Keratinocyte (primary cell): Measurements from ENCODE around the gene MRPL44. TPM values are rescaled to one million over a fixed set of nuclear protein-coding genes. Genes with fewer than 3 reads are reported as not detected.

ENCODE experiments used
- DNase-seq: peaks from one replicate; pipeline ENCODE4 v3.0.0-alpha.2; 2011; ENCODE audit warnings: low read depth, missing footprints, low spot score
- FAIRE-seq: peaks from 2 replicates; lab custom pipeline; 2011; peaks lifted over from hg19 to GRCh38; lab: Jason Lieb, UNC
- H2AFZ ChIP-seq: 2 replicates; pipeline ENCODE4 v1.6.0; 2012; ENCODE audit warnings: low read length, control low read depth, inconsistent platforms; ENCODE audit not compliant: control insufficient read depth
- H3K27ac ChIP-seq: 2 replicates; pipeline ENCODE4 v1.5.1; 2011; ENCODE audit warnings: low read length; ENCODE audit not compliant: control insufficient read depth, insufficient read depth
- H3K27me3 ChIP-seq: 3 replicates; pipeline ENCODE4 v1.6.0; 2011; ENCODE audit warnings: low read length; ENCODE audit not compliant: control insufficient read depth, insufficient read depth; ENCODE audit errors: extremely low read depth
- H3K36me3 ChIP-seq, 2 experiments: 2 replicates in 1 of 2; 3 replicates in 1 of 2; pipeline ENCODE4 v1.5.1; 2011; ENCODE audit warnings: low read length in 2 of 2, mild to moderate bottlenecking in 1 of 2; ENCODE audit not compliant: control insufficient read depth in 2 of 2, insufficient read depth in 2 of 2; ENCODE audit errors: extremely low read depth in 1 of 2
- H3K4me1 ChIP-seq: 3 replicates; pipeline ENCODE4 v1.5.1; 2011; ENCODE audit warnings: low read length; ENCODE audit not compliant: control insufficient read depth, insufficient read depth; ENCODE audit errors: extremely low read depth
- H3K4me2 ChIP-seq: 3 replicates; pipeline ENCODE4 v1.6.0; 2011; ENCODE audit warnings: low read depth, low read length; ENCODE audit not compliant: control insufficient read depth, insufficient read depth; ENCODE audit errors: extremely low read depth
- H3K4me3 ChIP-seq, 3 experiments: fragments of 200-600 bp in 1 of 3; sonication (generic) in 1 of 3; 2 replicates in 2 of 3; 3 replicates in 1 of 3; pipeline ENCODE4 v1.5.1; 2011 to 2016; ENCODE audit warnings: low read length in 3 of 3, mild to moderate bottlenecking in 3 of 3, control low read depth in 2 of 3, inconsistent platforms in 1 of 3, low read depth in 1 of 3, mixed read lengths in 1 of 3, mixed run types in 1 of 3, moderate library complexity in 1 of 3; ENCODE audit not compliant: control insufficient read depth in 2 of 3, insufficient read depth in 2 of 3; ENCODE audit errors: extremely low read depth in 1 of 3
- H3K79me2 ChIP-seq: 2 replicates; pipeline ENCODE4 v1.6.0; 2012; ENCODE audit warnings: low read length; ENCODE audit not compliant: control insufficient read depth, insufficient read depth
- H3K9ac ChIP-seq: 3 replicates; pipeline ENCODE4 v1.6.0; 2011; ENCODE audit warnings: low read length; ENCODE audit not compliant: control insufficient read depth, insufficient read depth; ENCODE audit errors: extremely low read depth
- H3K9me1 ChIP-seq: 3 replicates; pipeline ENCODE4 v1.6.0; 2011; ENCODE audit warnings: low read length; ENCODE audit not compliant: control insufficient read depth, insufficient read depth; ENCODE audit errors: extremely low read depth
- H3K9me3 ChIP-seq: 2 replicates; pipeline ENCODE4 v1.5.1; 2012; ENCODE audit warnings: low read depth, low read length; ENCODE audit not compliant: control insufficient read depth
- H4K20me1 ChIP-seq: 3 replicates; pipeline ENCODE4 v1.6.0; 2011; ENCODE audit warnings: low read length; ENCODE audit not compliant: control insufficient read depth, insufficient read depth; ENCODE audit errors: extremely low read depth
- EZH2 ChIP-seq: IDR thresholded peaks from one replicate; pipeline ENCODE4 v1.6.1; 2012; ENCODE audit warnings: inconsistent platforms, mild to moderate bottlenecking, low read length, moderate library complexity
- dilution Hi-C: fragments of 300-500 bp; cut with MboI; formaldehyde crosslinking; loops from one replicate; pipeline ENCODE4 v1.7.0; 2020; ENCODE audit warnings: low sequenced_read_pairs; ENCODE audit not compliant: extremely low pct_ligation_motif_present
- polyA plus RNA-seq, 5 experiments: library from polyadenylated mRNA; depleted of rRNA in 3 of 5; stranded (reverse) in 3 of 5; stranded (forward) in 1 of 5; unstranded in 1 of 5; fragments of >200 nt; gene quantifications; 1 replicate in 1 of 5; 2 replicates in 3 of 5; 3 replicates in 1 of 5; pipeline versions ENCODE4 v1.2.1 to v1.2.3, GENCODE V29; 2011 to 2012; ENCODE audit warnings: missing spikeins in 2 of 5, low read depth in 1 of 5, low replicate concordance in 1 of 5
- TF ChIP-seq, protein P1 (sequence below), 3 experiments: IDR thresholded peaks in 1 of 3; conservative IDR thresholded peaks in 1 of 3; optimal IDR thresholded peaks in 1 of 3; 2 replicates in 2 of 3; 3 replicates in 1 of 3; pipeline versions ENCODE3 to v1.5.1; 2011; ENCODE audit warnings: low read length in 3 of 3, mild to moderate bottlenecking in 3 of 3, moderate library complexity in 2 of 3, control low read depth in 1 of 3, inconsistent platforms in 1 of 3; ENCODE audit not compliant: insufficient read depth in 2 of 3; ENCODE audit errors: extremely low read depth in 1 of 3

Gene MRPL44
- polyA plus RNA-seq, 1 donor (not counting 4 experiments of a cell fraction or from before 2014, with no cell fraction given): 27.1 TPM

DNA sequence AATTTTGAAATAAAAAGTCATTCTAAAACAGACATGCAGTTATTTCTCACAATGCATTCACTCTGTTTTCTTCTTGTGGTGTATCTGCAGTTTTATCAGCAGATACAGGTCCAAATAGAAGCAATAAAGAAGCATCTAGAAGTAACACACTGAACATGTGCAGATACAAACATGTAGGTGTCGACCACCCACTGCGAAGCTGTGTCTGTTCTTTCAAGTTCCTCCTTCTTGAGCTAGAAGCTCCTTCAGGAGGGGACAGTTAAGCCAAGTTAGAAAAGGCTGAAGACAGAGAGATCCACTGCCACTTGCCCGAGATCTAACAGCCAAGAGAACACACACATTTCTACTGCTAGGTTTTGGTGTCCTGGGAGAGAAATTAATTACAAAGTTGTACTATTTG is 42.2 kb upstream of the MRPL44 start:
- Histone ChIP-seq H4K20me1 (peaks cover 2% of the 10 kb centered on the region), H3K79me2 (peaks cover 20% of the 10 kb centered on the region), H3K4me3 (no peak overlapping the region), H2AFZ (no peak overlapping the region), H3K9me3 (no peaks in the 10 kb centered on the region), H3K4me1 (no peaks in the 10 kb centered on the region), H3K9me1 (peaks cover 2% of the 10 kb centered on the region), H3K27me3 (no peaks in the 10 kb centered on the region), H3K36me3 (peaks cover 3 to 8% of the 10 kb centered on the region in 2 experiments), H3K9ac (no peak overlapping the region), H3K4me2 (no peak overlapping the region), H3K27ac (no peak overlapping the region)
- dilution Hi-C loops: no loop called here
- FAIRE-seq (no peak), DNase-seq (no peak)
- TF ChIP-seq, protein P1, sequence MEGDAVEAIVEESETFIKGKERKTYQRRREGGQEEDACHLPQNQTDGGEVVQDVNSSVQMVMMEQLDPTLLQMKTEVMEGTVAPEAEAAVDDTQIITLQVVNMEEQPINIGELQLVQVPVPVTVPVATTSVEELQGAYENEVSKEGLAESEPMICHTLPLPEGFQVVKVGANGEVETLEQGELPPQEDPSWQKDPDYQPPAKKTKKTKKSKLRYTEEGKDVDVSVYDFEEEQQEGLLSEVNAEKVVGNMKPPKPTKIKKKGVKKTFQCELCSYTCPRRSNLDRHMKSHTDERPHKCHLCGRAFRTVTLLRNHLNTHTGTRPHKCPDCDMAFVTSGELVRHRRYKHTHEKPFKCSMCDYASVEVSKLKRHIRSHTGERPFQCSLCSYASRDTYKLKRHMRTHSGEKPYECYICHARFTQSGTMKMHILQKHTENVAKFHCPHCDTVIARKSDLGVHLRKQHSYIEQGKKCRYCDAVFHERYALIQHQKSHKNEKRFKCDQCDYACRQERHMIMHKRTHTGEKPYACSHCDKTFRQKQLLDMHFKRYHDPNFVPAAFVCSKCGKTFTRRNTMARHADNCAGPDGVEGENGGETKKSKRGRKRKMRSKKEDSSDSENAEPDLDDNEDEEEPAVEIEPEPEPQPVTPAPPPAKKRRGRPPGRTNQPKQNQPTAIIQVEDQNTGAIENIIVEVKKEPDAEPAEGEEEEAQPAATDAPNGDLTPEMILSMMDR (optimal IDR thresholded peaks at IDR 0.05 in 1 of 3, IDR thresholded peaks at IDR 0.05 in 1 of 3, conservative IDR thresholded peaks at IDR 0.05 in 1 of 3; ENCODE audit: extremely low read depth in 1 of 3, insufficient read depth in 2 of 3, low read length in 3 of 3): no peak

DNA sequence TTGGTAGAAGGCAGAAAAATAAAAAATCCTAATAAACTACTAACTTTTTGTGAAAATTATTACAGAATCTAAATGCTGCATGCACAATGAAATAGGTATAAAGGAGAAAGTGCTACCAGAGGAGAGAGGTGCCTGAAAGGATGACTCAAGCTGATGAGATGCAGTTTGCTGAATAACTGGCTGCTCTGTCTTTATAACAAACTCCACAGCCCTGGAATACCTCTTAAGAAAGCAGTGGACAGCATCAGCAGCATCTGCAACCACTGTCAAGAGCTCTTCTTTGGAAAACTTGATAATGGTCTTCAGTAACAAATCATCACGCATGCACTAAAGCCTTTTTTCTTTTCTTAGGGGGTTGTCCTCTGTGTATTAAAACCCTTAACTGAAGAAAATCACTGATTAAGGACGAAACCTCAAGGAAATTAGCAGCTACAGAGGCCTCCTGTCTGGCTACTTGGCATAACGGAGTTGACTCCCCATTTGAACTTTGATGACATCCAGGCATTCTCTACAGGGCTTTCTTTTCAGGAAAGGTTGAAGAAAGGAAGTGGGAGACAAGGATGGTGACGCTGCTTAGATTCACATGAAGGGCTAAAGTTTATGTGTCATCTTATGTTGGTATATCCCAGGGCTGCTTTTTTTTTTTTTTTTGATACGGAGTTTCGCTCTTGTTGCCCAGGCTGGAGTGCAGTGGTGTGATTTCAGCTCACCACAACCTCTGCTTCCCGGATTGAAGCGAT is 40.9 kb upstream of the MRPL44 start:
- H3K4me2 ChIP-seq: no peak overlapping the region
- dilution Hi-C loops: no loop called here
- no peak overlapping the region for H3K9ac ChIP-seq
- H3K9me1 ChIP-seq: peaks cover 2% of the 10 kb centered on the region
- H3K4me1 ChIP-seq: no peaks in the 10 kb centered on the region
- no peak overlapping the region for H2AFZ ChIP-seq
- H3K27me3 ChIP-seq: no peaks in the 10 kb centered on the region
- peaks cover 3 to 6% of the 10 kb centered on the region in 2 experiments for H3K36me3 ChIP-seq
- no peak overlapping the region for H3K27ac ChIP-seq
- no peak for FAIRE-seq
- peaks cover 2% of the 10 kb centered on the region for H4K20me1 ChIP-seq
- H3K4me3 ChIP-seq: no peak overlapping the region
- no peak for TF ChIP-seq EZH2
- H3K79me2 ChIP-seq: peaks cover 31% of the 10 kb centered on the region
- H3K9me3 ChIP-seq: no peaks in the 10 kb centered on the region
- DNase-seq: no peak
